SK-N-SH treated with all-trans-retinoic acid at 6 μM for 48 hours (cell line): ENCODE measurements around the gene MYO19.
A peak's percentile ranks its signal among the peaks of the same experiment; 100 is the strongest.

ENCODE experiments used
- ATAC-seq: fragments of 200-7000 bp; cut with Tn5 transposase; 3 replicates; pipeline ENCODE4 v1.9.1; 2020; ENCODE audit warnings: mild to moderate bottlenecking, moderate library complexity
- ARNTL ChIP-seq: fragments of 450-650 bp; formaldehyde crosslinking; IDR thresholded peaks from 2 replicates; pipeline ENCODE4 v1.5.0; 2020; ENCODE audit warnings: low read depth, mild to moderate bottlenecking, moderate library complexity, borderline replicate concordance
- BACH2 ChIP-seq: fragments of 250-450 bp; sonication (Bioruptor Pico); IDR thresholded peaks from 2 replicates; pipeline ENCODE4 v1.9.0; 2021; ENCODE audit warnings: mild to moderate bottlenecking, borderline replicate concordance
- CSDC2 ChIP-seq: fragments of 250-450 bp; sonication (Bioruptor Pico); IDR thresholded peaks from 2 replicates; pipeline ENCODE4 v1.5.0; 2020; ENCODE audit warnings: mild to moderate bottlenecking, moderate library complexity
- CSRNP3 ChIP-seq: fragments of 250-450 bp; sonication (Bioruptor Pico); IDR thresholded peaks from 2 replicates; pipeline ENCODE4 v1.5.1; 2021; ENCODE audit warnings: mild to moderate bottlenecking, moderate library complexity
- ESRRG ChIP-seq: fragments of 250-450 bp; sonication (Bioruptor Pico); IDR thresholded peaks from 2 replicates; pipeline ENCODE4 v1.6.1; 2021; ENCODE audit warnings: mild to moderate bottlenecking
- GLIS3 ChIP-seq: fragments of 250-450 bp; sonication (Bioruptor Pico); IDR thresholded peaks from 2 replicates; pipeline ENCODE4 v1.5.0; 2020; ENCODE audit warnings: mild to moderate bottlenecking, moderate library complexity
- ISL1 ChIP-seq: fragments of 250-450 bp; sonication (Bioruptor Pico); IDR thresholded peaks from 2 replicates; pipeline ENCODE4 v2.1.2; 2022; ENCODE audit warnings: mild to moderate bottlenecking, moderate library complexity
- OSR1 ChIP-seq: fragments of 250-450 bp; sonication (Bioruptor Pico); IDR thresholded peaks from 2 replicates; pipeline ENCODE4 v1.8.0; 2022; ENCODE audit warnings: moderate library complexity, mild to moderate bottlenecking, inconsistent platforms
- PATZ1 ChIP-seq: fragments of 250-450 bp; sonication (Bioruptor Pico); IDR thresholded peaks from 2 replicates; pipeline ENCODE4 v1.8.0; 2020; ENCODE audit warnings: mild to moderate bottlenecking, moderate library complexity, borderline replicate concordance
- POU6F1 ChIP-seq: fragments of 250-450 bp; sonication (Bioruptor Pico); IDR thresholded peaks from 2 replicates; pipeline ENCODE4 v1.8.0; 2021; ENCODE audit warnings: low read depth, mild to moderate bottlenecking, moderate library complexity, borderline replicate concordance
- PPARA ChIP-seq: fragments of 250-450 bp; sonication (Bioruptor Pico); IDR thresholded peaks from 2 replicates; pipeline ENCODE4 v1.5.0; 2020; ENCODE audit warnings: mild to moderate bottlenecking, borderline replicate concordance
- RARB ChIP-seq: fragments of 250-450 bp; sonication (Bioruptor Pico); IDR thresholded peaks from 2 replicates; pipeline ENCODE4 v1.8.0; 2021; ENCODE audit warnings: mild to moderate bottlenecking, moderate library complexity
- SNAI2 ChIP-seq: fragments of 250-450 bp; sonication (Bioruptor Pico); IDR thresholded peaks from 2 replicates; pipeline ENCODE4 v1.5.0; 2020; ENCODE audit warnings: mild to moderate bottlenecking, moderate library complexity
- TCF4 ChIP-seq: fragments of 250-450 bp; sonication (Bioruptor Pico); IDR thresholded peaks from 2 replicates; pipeline ENCODE4 v1.8.0; 2021; ENCODE audit warnings: mild to moderate bottlenecking, moderate library complexity, borderline replicate concordance
- TOX ChIP-seq: fragments of 250-450 bp; sonication (Bioruptor Pico); IDR thresholded peaks from 2 replicates; pipeline ENCODE4 v1.8.0; 2021; ENCODE audit warnings: mild to moderate bottlenecking, moderate library complexity, borderline replicate concordance
- TSHZ2 ChIP-seq: fragments of 250-450 bp; sonication (Bioruptor Pico); IDR thresholded peaks from 2 replicates; pipeline ENCODE4 v1.5.0; 2020; ENCODE audit warnings: mild to moderate bottlenecking, moderate library complexity
- ZC3H10 ChIP-seq: fragments of 250-450 bp; sonication (Bioruptor Pico); IDR thresholded peaks from 2 replicates; pipeline ENCODE4 v1.5.1; 2021; ENCODE audit warnings: mild to moderate bottlenecking, moderate library complexity
- ZFP3 ChIP-seq: fragments of 250-450 bp; sonication (Bioruptor Pico); IDR thresholded peaks from 2 replicates; pipeline ENCODE4 v1.5.0; 2020; ENCODE audit warnings: mild to moderate bottlenecking, moderate library complexity
- ZNF565 ChIP-seq: fragments of 450-650 bp; formaldehyde crosslinking; conservative IDR thresholded peaks from 2 replicates; pipeline ENCODE4 v1.5.0; 2020; ENCODE audit warnings: low read depth, mild to moderate bottlenecking, moderate library complexity
- ZNF70 ChIP-seq: fragments of 450-650 bp; formaldehyde crosslinking; IDR thresholded peaks from 2 replicates; pipeline ENCODE4 v1.5.0; 2020; ENCODE audit warnings: mild to moderate bottlenecking, moderate library complexity
- TF ChIP-seq, protein P1 (sequence below): fragments of 250-450 bp; sonication (Bioruptor Pico); IDR thresholded peaks from 2 replicates; pipeline ENCODE4 v1.5.1; 2020; ENCODE audit warnings: low read depth, mild to moderate bottlenecking, moderate library complexity

Gene MYO19

GRCh38 chr17:36468903-36469635, 65.6 kb downstream of the MYO19 start:
- no peak for ATAC-seq
- no peak for TF ChIP-seq ISL1 (CRISPR knock-in tag)
- TF ChIP-seq, protein P1, sequence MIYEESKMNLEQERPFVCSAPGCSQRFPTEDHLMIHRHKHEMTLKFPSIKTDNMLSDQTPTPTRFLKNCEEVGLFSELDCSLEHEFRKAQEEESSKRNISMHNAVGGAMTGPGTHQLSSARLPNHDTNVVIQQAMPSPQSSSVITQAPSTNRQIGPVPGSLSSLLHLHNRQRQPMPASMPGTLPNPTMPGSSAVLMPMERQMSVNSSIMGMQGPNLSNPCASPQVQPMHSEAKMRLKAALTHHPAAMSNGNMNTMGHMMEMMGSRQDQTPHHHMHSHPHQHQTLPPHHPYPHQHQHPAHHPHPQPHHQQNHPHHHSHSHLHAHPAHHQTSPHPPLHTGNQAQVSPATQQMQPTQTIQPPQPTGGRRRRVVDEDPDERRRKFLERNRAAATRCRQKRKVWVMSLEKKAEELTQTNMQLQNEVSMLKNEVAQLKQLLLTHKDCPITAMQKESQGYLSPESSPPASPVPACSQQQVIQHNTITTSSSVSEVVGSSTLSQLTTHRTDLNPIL (CRISPR knock-in tag), result no peak
- no peak for TF ChIP-seq GLIS3 (CRISPR knock-in tag)
- TF ChIP-seq OSR1 (CRISPR knock-in tag), result no peak

DNA sequence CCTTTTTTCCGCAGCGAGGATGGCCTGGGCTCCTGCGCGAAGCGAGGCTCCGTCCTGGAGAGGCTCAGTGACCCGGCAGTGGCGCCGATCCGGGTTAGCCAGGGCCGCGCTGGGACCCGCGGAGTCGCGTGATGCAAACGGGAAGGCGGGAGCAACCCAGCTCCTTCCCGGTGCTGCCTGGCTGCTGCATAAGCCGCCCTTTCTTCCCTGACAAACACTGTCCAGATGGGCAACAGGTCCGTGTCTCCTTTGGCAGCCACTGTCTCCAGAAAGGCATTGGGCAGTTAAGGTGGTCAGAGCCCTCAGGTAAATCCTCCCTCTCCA, 69.9 kb downstream of the MYO19 start:
- ATAC-seq, result no peak
- no peak for TF ChIP-seq PPARA (CRISPR knock-in tag)
- no peak for TF ChIP-seq PATZ1 (CRISPR knock-in tag)
- TF ChIP-seq TSHZ2 (CRISPR knock-in tag), result no peak
- TF ChIP-seq OSR1 (CRISPR knock-in tag), result no peak
- no peak for TF ChIP-seq BACH2 (CRISPR knock-in tag)
- TF ChIP-seq SNAI2, result no peak
- no peak for TF ChIP-seq CSRNP3 (CRISPR knock-in tag)
- TF ChIP-seq ZC3H10 (CRISPR knock-in tag), result no peak
- TF ChIP-seq TCF4 (CRISPR knock-in tag), result no peak
- TF ChIP-seq ESRRG (CRISPR knock-in tag), result no peak
- no peak for TF ChIP-seq ZNF565 (CRISPR knock-in tag)
- TF ChIP-seq ARNTL (CRISPR knock-in tag), result no peak
- TF ChIP-seq GLIS3 (CRISPR knock-in tag), result no peak
- no peak for TF ChIP-seq CSDC2 (CRISPR knock-in tag)
- no peak for TF ChIP-seq POU6F1 (CRISPR knock-in tag)
- no peak for TF ChIP-seq ZNF70 (CRISPR knock-in tag)
- no peak for TF ChIP-seq ISL1 (CRISPR knock-in tag)
- no peak for TF ChIP-seq TOX

DNA sequence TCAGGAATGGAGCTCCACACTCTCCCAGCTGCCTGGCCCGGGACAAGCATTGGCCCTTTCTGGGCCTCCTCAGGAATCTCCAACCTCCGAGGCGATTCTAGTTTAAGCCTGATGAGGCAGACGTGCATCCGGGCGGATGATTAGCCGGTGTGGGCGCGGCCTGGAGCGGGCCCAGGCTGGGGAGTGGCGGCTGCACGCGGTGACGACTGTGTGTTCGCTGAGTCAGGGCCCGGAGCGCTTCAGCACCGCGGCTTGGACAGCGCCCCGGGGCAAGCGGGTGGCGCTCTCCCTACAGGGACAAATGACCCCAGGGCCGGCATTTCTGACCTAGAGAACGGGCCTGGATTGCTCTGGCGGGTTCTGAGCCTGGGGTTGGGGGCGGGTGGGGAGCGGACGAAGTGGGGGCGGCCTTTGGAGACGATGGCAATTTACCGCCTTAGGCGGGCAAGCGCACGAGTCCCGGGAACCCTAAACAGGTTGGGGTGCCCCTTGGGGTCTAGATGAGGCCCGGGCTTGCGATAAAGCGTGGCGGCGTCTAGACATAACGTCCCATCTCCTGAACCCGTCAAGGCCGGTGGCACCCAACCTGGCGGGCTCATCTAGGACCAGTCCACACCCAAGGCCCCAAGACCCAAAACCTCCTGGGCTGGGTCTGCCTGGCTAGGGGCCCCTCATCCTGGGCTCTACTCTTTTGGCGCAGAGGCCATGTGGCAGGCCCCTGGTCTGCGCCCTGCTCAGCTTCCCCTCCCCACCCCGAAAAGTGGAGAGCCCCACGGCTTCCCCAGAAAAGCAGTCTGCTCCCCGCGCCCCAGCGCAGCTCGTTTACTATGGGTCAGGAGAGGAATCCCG, 70.5 kb downstream of the MYO19 start:
- TF ChIP-seq RARB (CRISPR knock-in tag) (no peak), ZC3H10 (CRISPR knock-in tag) (no peak), CSRNP3 (CRISPR knock-in tag) (no peak), ZFP3 (CRISPR knock-in tag) (no peak), SNAI2 (no peak)
- TF ChIP-seq, all 23 proteins: peak for 0
- ATAC-seq, result peak; percentile 85
